HEK293T (cell line): ENCODE measurements around the gene TARDBP.

Source experiments
- NFRKB ChIP-seq: fragments of 450-650 bp; IDR thresholded peaks from 2 replicates; pipeline ENCODE4 v1.6.1; 2016; ENCODE audit warnings: mild to moderate bottlenecking, moderate library complexity
- SP1 ChIP-seq: fragments of 450-650 bp; IDR thresholded peaks from 2 replicates; pipeline ENCODE4 v1.6.1; 2017

DNA sequence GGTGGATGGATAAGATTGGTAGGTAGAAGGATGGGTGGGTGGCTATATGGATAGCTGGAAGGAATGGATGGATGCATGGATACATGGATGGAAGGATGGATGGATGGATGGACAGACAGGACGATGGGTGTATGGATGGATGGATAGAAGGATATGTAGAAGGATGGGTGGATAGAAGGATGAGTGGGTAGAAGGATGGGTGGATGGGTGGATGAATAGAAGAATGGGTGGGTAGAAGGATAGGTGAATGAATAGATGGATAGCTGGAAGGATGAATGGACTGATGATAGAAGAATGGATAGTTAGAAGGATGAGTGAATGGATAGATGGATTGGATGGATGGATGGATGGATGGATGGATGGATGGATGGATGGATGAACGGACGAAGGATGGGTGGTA, 29.6 kb downstream of the TARDBP start:
- no peak for TF ChIP-seq SP1
- no peak for TF ChIP-seq NFRKB
